ENCODE results near the gene CDH4.

DNA sequence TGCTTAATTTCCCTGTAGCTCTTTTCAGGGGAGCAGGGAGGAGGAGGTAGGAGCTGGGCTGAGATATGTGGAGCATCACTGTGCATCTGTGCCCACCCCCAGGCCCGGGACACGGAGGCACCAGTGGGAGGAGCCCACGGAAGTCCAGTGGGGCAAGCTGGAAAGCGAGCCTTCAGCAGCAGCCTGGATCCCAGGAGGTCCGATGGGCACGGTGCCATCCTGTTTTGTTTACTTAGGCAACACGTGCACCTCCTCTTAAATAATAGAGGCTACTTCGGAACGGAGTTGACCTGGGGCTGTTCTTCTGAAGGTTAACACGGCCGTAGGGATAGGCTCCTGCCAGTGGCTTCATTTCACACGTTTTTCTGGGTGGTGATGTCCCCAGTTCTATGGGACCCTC is 51.6 kb downstream of the CDH4 start:
- TF ChIP-seq POLR2AphosphoS5 (IDR thresholded peaks at IDR 0.05; ENCODE audit: low read depth, low read length) (peak; percentile 5; the same call in 1 of the 2 replicates), SIN3A (IDR thresholded peaks at IDR 0.05; ENCODE audit: borderline replicate concordance, insufficient read depth, low read length) (no peak), FOXP2 (optimal IDR thresholded peaks at IDR 0.05; ENCODE audit: borderline replicate concordance, extremely low read depth, extremely low read length, insufficient read depth) (no peak), TAF1 (IDR thresholded peaks at IDR 0.05; ENCODE audit: borderline replicate concordance, insufficient read depth, low read length) (no peak)

Data from PFSK-1 (cell line).